Tibial nerve (tissue), 4 donors: ENCODE data around the gene SMO. TPM values are rescaled to one million over a fixed set of nuclear protein-coding genes. Genes with fewer than 3 reads are reported as not detected.

Source experiments
- DNase-seq, 2 donors: peaks; one replicate each; pipeline ENCODE4 v3.0.0-alpha.2; 2019; ENCODE audit warnings: low spot score in 2 of 2
- H3K27ac ChIP-seq, 4 donors: fragments of 200-600 bp; sonication (generic) in 3 of 4; one replicate each; pipeline ENCODE4 v1.5.1; 2017 to 2019; ENCODE audit warnings: mild to moderate bottlenecking in 1 of 4
- H3K27me3 ChIP-seq, 2 donors: fragments of 200-600 bp; sonication (generic) in 1 of 2; one replicate each; pipeline versions ENCODE4 v1.5.1 to v1.6.0; 2017 to 2019
- H3K36me3 ChIP-seq, 3 donors: fragments of 200-600 bp; sonication (generic); one replicate each; pipeline ENCODE4 v1.5.1; 2018 to 2019
- H3K4me1 ChIP-seq, 4 donors: fragments of 200-600 bp; sonication (generic) in 3 of 4; one replicate each; pipeline ENCODE4 v1.5.1; 2017 to 2019
- H3K4me3 ChIP-seq, 4 donors: fragments of 200-600 bp; sonication (generic) in 3 of 4; one replicate each; pipeline ENCODE4 v1.5.1; 2017 to 2019; ENCODE audit warnings: mild to moderate bottlenecking in 1 of 4, moderate library complexity in 1 of 4
- H3K9me3 ChIP-seq, 4 donors: fragments of 200-600 bp; sonication (generic) in 3 of 4; one replicate each; pipeline ENCODE4 v1.5.1; 2017 to 2019
- CTCF ChIP-seq, 5 experiments: fragments of 200-600 bp in 3 of 5; fragments of 450-650 bp in 2 of 5; sonication (generic) in 3 of 5; IDR thresholded peaks; one replicate each; pipeline ENCODE4 v1.5.1; 2016 to 2019; ENCODE audit warnings: antibody characterized with exemption in 5 of 5, mild to moderate bottlenecking in 3 of 5, moderate library complexity in 2 of 5
- EP300 ChIP-seq, 2 donors: sonication (generic); formaldehyde crosslinking; IDR thresholded peaks; one replicate each; pipeline ENCODE4 v1.6.1; 2017; ENCODE audit warnings: antibody characterized with exemption in 2 of 2, mild to moderate bottlenecking in 1 of 2
- POLR2A ChIP-seq, 2 donors: fragments of 450-650 bp; IDR thresholded peaks; one replicate each; pipeline ENCODE4 v1.6.1; 2017; ENCODE audit warnings: antibody characterized with exemption in 2 of 2, mild to moderate bottlenecking in 2 of 2, moderate library complexity in 2 of 2
- WGBS, 2 donors: methylation state at CpG; one replicate each; pipeline ENCODE4 v1.1.5; 2018; 5-methylcytosine and 5-hydroxymethylcytosine counted together
- total RNA-seq, 4 donors: library from RNA; depleted of rRNA; stranded (reverse); fragments of >200 nt; gene quantifications; one replicate each; pipeline ENCODE4 v1.1.0, GENCODE V29; 2016

SMO gene
- total RNA-seq, 4 donors from 2014 or later: 26.4 to 65.7 (median 51.5) TPM

GRCh38 chr7:129147731-129148130, 40.7 kb upstream of the SMO start:
- Histone ChIP-seq H3K27me3 (peaks cover 0 to 24% of the 10 kb centered on the region in 2 donors), H3K27ac (no peak overlapping the region), H3K9me3 (no peaks in the 10 kb centered on the region), H3K36me3 (no peaks in the 10 kb centered on the region), H3K4me1 (peaks cover 0 to 18% (median 7%) of the 10 kb centered on the region in 4 donors), H3K4me3 (no peak overlapping the region)
- no peak for DNase-seq
- TF ChIP-seq CTCF (IDR thresholded peaks at IDR 0.05): no peak
- TF ChIP-seq EP300 (IDR thresholded peaks at IDR 0.05): no peak
- TF ChIP-seq POLR2A (IDR thresholded peaks at IDR 0.05): no peak
- 54 to 68% methylated on average over 3 of the region's 3 CpGs for WGBS, 2 donors

GRCh38 chr7:129149511-129149910, 38.9 kb upstream of the SMO start:
- peaks cover 0 to 7% of the 10 kb centered on the region in 2 donors for H3K27me3 ChIP-seq
- H3K9me3 ChIP-seq: no peaks in the 10 kb centered on the region
- DNase-seq: no peak
- H3K36me3 ChIP-seq: no peaks in the 10 kb centered on the region
- TF ChIP-seq CTCF (IDR thresholded peaks at IDR 0.05) (no peak), EP300 (IDR thresholded peaks at IDR 0.05) (no peak), POLR2A (IDR thresholded peaks at IDR 0.05) (no peak)
- peaks cover 0 to 10% (median 4%) of the 10 kb centered on the region in 4 donors for H3K4me1 ChIP-seq
- H3K27ac ChIP-seq: no peak overlapping the region
- WGBS, 2 donors: 69 to 71% methylated on average over 8 of the region's 8 CpGs
- no peak overlapping the region for H3K4me3 ChIP-seq

- Histone ChIP-seq H3K9me3 (no peaks in the 10 kb centered on the region), H3K4me1 (peaks cover 0 to 4% (median 0%) of the 10 kb centered on the region in 4 donors), H3K27me3 (peaks cover 0 to under 1% of the 10 kb centered on the region in 2 donors), H3K4me3 (no peak overlapping the region), H3K36me3 (no peaks in the 10 kb centered on the region), H3K27ac (no peak overlapping the region)
- 66 to 79% methylated on average over 8 of the region's 8 CpGs for WGBS, 2 donors
- DNase-seq: no peak
- TF ChIP-seq CTCF (IDR thresholded peaks at IDR 0.05) (no peak), POLR2A (IDR thresholded peaks at IDR 0.05) (no peak), EP300 (IDR thresholded peaks at IDR 0.05) (no peak)
Measured at GRCh38 chr7:129150199-129150996, 38.0 kb upstream of the SMO start.

- no peak overlapping the region for H3K27ac ChIP-seq
- DNase-seq: no peak
- TF ChIP-seq CTCF (IDR thresholded peaks at IDR 0.05): no peak
- no peak for TF ChIP-seq POLR2A (IDR thresholded peaks at IDR 0.05)
- no peak for TF ChIP-seq EP300 (IDR thresholded peaks at IDR 0.05)
- no peaks in the 10 kb centered on the region for H3K9me3 ChIP-seq
- H3K36me3 ChIP-seq: no peaks in the 10 kb centered on the region
- 91 to 93% methylated on average over 9 of the region's 9 CpGs for WGBS, 2 donors
- H3K27me3 ChIP-seq: no peaks in the 10 kb centered on the region
- no peaks in the 10 kb centered on the region for H3K4me1 ChIP-seq
- no peak overlapping the region for H3K4me3 ChIP-seq
Measured at GRCh38 chr7:129157651-129158050, 30.8 kb upstream of the SMO start.

- DNase-seq: no peak
- Histone ChIP-seq H3K4me1 (no peaks in the 10 kb centered on the region), H3K4me3 (no peak overlapping the region), H3K36me3 (no peaks in the 10 kb centered on the region), H3K9me3 (no peaks in the 10 kb centered on the region), H3K27me3 (no peaks in the 10 kb centered on the region), H3K27ac (no peak overlapping the region)
- WGBS, 2 donors: 72 to 90% methylated on average over 3 of the region's 3 CpGs
- TF ChIP-seq EP300 (IDR thresholded peaks at IDR 0.05) (no peak), POLR2A (IDR thresholded peaks at IDR 0.05) (no peak), CTCF (IDR thresholded peaks at IDR 0.05) (no peak)
Measured at GRCh38 chr7:129159539-129159938, 28.9 kb upstream of the SMO start.
